Endothelial cell of umbilical vein (primary cell): Measurements from ENCODE around the gene CPNE8. TPM values are rescaled to one million over a fixed set of nuclear protein-coding genes. Genes with fewer than 3 reads are reported as not detected.

Source experiments
- Bru-seq: library from RNA; stranded (reverse); fragments of 400-500 nt; gene quantifications from one replicate; lab custom pipeline; 2021; lab: Mats Ljungman, UMichigan
- BruChase-seq, 2 experiments: library from RNA; stranded (reverse); fragments of 400-500 nt; gene quantifications; one replicate each; lab custom pipeline; 2021; lab: Mats Ljungman, UMichigan
- BruUV-seq: library from RNA; stranded (reverse); fragments of 400-500 nt; replicated peaks from 2 replicates; lab custom pipeline; 2021; lab: Mats Ljungman, UMichigan
- CTCF ChIA-PET: fragments of 300-600, 350-600 bp; sonication (Branson Sonifier 250); formaldehyde crosslinking; loops from one replicate; lab custom pipeline; 2021; ENCODE audit warnings: antibody characterized with exemption, inconsistent platforms; lab: Charles Lee
- POLR2A ChIA-PET: fragments of 300-600, 350-600 bp; sonication (Branson Sonifier 250); formaldehyde crosslinking; loops from one replicate; lab custom pipeline; 2021; ENCODE audit warnings: antibody characterized with exemption, inconsistent platforms; lab: Charles Lee
- DNase-seq: peaks from one replicate; pipeline ENCODE4 v3.0.0-alpha.2; 2011; ENCODE audit warnings: low read depth, low spot score
- FAIRE-seq: peaks from 2 replicates; lab custom pipeline; 2011; peaks lifted over from hg19 to GRCh38; lab: Jason Lieb, UNC
- H2AFZ ChIP-seq: 2 replicates; pipeline ENCODE4 v1.6.0; 2012; ENCODE audit warnings: low read depth, low read length, control low read depth, inconsistent platforms
- H3K27ac ChIP-seq: 2 replicates; pipeline ENCODE4 v1.5.1; 2011; ENCODE audit warnings: low read depth, mild to moderate bottlenecking, control low read depth, low read length, moderate library complexity; ENCODE audit not compliant: insufficient read depth
- H3K27me3 ChIP-seq, 2 experiments: 2 replicates each; pipeline versions ENCODE4 v1.6.0 to v1.6.1; 2011; ENCODE audit warnings: low read length in 2 of 2, mixed read lengths in 1 of 2; ENCODE audit not compliant: control insufficient read depth in 2 of 2, insufficient read depth in 2 of 2
- H3K36me3 ChIP-seq, 2 experiments: 2 replicates in 1 of 2; 3 replicates in 1 of 2; pipeline ENCODE4 v1.5.1; 2011; ENCODE audit warnings: low read length in 2 of 2, mild to moderate bottlenecking in 1 of 2, moderate library complexity in 1 of 2; ENCODE audit not compliant: control insufficient read depth in 2 of 2, insufficient read depth in 2 of 2; ENCODE audit errors: extremely low read depth in 1 of 2
- H3K4me1 ChIP-seq: 3 replicates; pipeline ENCODE4 v1.5.1; 2011; ENCODE audit warnings: mild to moderate bottlenecking, low read length; ENCODE audit not compliant: control insufficient read depth, insufficient read depth; ENCODE audit errors: extremely low read depth
- H3K4me2 ChIP-seq: 2 replicates; pipeline ENCODE4 v1.6.1; 2011; ENCODE audit warnings: low read length, control low read depth, mixed read lengths; ENCODE audit not compliant: insufficient read depth
- H3K4me3 ChIP-seq, 3 experiments: fragments of 200-600 bp in 1 of 3; sonication (generic), shearing (Covaris generic) in 1 of 3; replicated peaks in 1 of 3; 2 replicates each; pipeline ENCODE4 v1.5.1; 2011 to 2016; ENCODE audit warnings: control low read depth in 3 of 3, low read length in 3 of 3, mild to moderate bottlenecking in 2 of 3, inconsistent platforms in 1 of 3, low read depth in 1 of 3, moderate library complexity in 1 of 3; ENCODE audit not compliant: insufficient read depth in 1 of 3
- H3K79me2 ChIP-seq: 2 replicates; pipeline ENCODE4 v1.6.0; 2012; ENCODE audit warnings: low read length, inconsistent platforms; ENCODE audit not compliant: control insufficient read depth, insufficient read depth
- H3K9ac ChIP-seq: replicated peaks from 2 replicates; pipeline ENCODE3; 2011; ENCODE audit warnings: low read length, control low read depth; ENCODE audit not compliant: insufficient read depth; ENCODE audit errors: extremely low read depth
- H3K9me1 ChIP-seq: replicated peaks from 3 replicates; pipeline ENCODE4 v1.6.0; 2011; ENCODE audit warnings: mild to moderate bottlenecking, low read length; ENCODE audit not compliant: control insufficient read depth, insufficient read depth; ENCODE audit errors: extremely low read depth
- H3K9me3 ChIP-seq: replicated peaks from 2 replicates; pipeline ENCODE4 v1.5.1; 2012; ENCODE audit warnings: low read length, inconsistent platforms; ENCODE audit not compliant: control insufficient read depth, insufficient read depth
- H4K20me1 ChIP-seq: replicated peaks from 2 replicates; pipeline ENCODE3; 2011; ENCODE audit warnings: mild to moderate bottlenecking, low read length; ENCODE audit not compliant: control insufficient read depth, insufficient read depth; ENCODE audit errors: extremely low read depth
- FOS ChIP-seq: IDR thresholded peaks from 2 replicates; pipeline ENCODE4 v1.6.1; 2011; ENCODE audit warnings: mild to moderate bottlenecking, low read length, moderate library complexity, borderline replicate concordance; ENCODE audit not compliant: insufficient read depth
- MYC ChIP-seq: IDR thresholded peaks from one replicate; pipeline ENCODE4 v1.6.1; 2011; ENCODE audit warnings: mild to moderate bottlenecking, low read depth, low read length
- POLR2A ChIP-seq: IDR thresholded peaks from 2 replicates; pipeline ENCODE4 v1.6.1; 2012; ENCODE audit warnings: low read depth, mild to moderate bottlenecking, control low read depth, low read length
- POLR2AphosphoS5 ChIP-seq: IDR thresholded peaks from 2 replicates; pipeline ENCODE4 v1.6.1; 2012; ENCODE audit warnings: low read depth, mild to moderate bottlenecking, control low read depth, low read length, moderate library complexity; ENCODE audit not compliant: insufficient read depth
- dilution Hi-C: fragments of 300-500 bp; cut with MboI; formaldehyde crosslinking; loops from one replicate; pipeline ENCODE4 v1.15.0; 2019; ENCODE audit warnings: low sequenced_read_pairs; ENCODE audit not compliant: extremely low pct_ligation_motif_present
- intact Hi-C: fragments of 100-400 bp; cut with micrococcal nuclease; formaldehyde crosslinking; loops from one replicate; pipeline ENCODE4 v1.10.0; 2022
- long read RNA-seq: library from polyadenylated mRNA; stranded (forward); transcript quantifications from one replicate; pipeline ENCODE4 v2.0.0, GENCODE V29; 2021
- polyA minus RNA-seq, 3 experiments: library from RNA; depleted of rRNA, polyadenylated mRNA; stranded (reverse); fragments of >200 nt; gene quantifications; 1 replicate in 1 of 3; 2 replicates in 2 of 3; pipeline ENCODE4 v1.2.3, GENCODE V29; 2011
- polyA plus RNA-seq, 4 experiments: library from polyadenylated mRNA; depleted of rRNA in 3 of 4; stranded (reverse) in 3 of 4; unstranded in 1 of 4; fragments of >200 nt; gene quantifications; 2 replicates each; pipeline versions ENCODE4 v1.2.1 to v1.2.3, GENCODE V29; 2011 to 2012; ENCODE audit warnings: missing spikeins in 1 of 4
- total RNA-seq: library from RNA; stranded (reverse); gene quantifications from 2 replicates; pipeline ENCODE4 v1.2.3, GENCODE V29; 2021
- TF ChIP-seq, protein P1 (sequence below), 2 donors: IDR thresholded peaks; 1 replicate in 1 of 2; 2 replicates in 1 of 2; pipeline ENCODE4 v1.5.1; 2011; ENCODE audit warnings: low read length in 2 of 2, mild to moderate bottlenecking in 2 of 2, moderate library complexity in 2 of 2, control low read depth in 1 of 2, inconsistent platforms in 1 of 2, low read depth in 1 of 2; ENCODE audit not compliant: insufficient read depth in 1 of 2; ENCODE audit errors: extremely low read depth in 1 of 2

Gene CPNE8
- total RNA-seq: 12.5 and 13.7 TPM in 2 replicates
- 3.2 and 4.4 TPM in 2 replicates for polyA plus RNA-seq
- polyA plus RNA-seq (2011; cell fraction: cytosol; rRNA removed): 2.8 and 3.0 TPM in 2 replicates
- 13.5 and 17.5 TPM in 2 replicates for polyA plus RNA-seq (2011; cell fraction: nucleus; rRNA removed)
- polyA plus RNA-seq (2012): 12.0 and 12.8 TPM in 2 replicates
- polyA minus RNA-seq: 5.4 and 11.9 TPM in 2 replicates
- polyA minus RNA-seq (2011; cell fraction: cytosol; rRNA and poly(A)+ RNA removed): 16.4 TPM
- 22.8 and 33.2 TPM in 2 replicates for polyA minus RNA-seq (2011; cell fraction: nucleus; rRNA and poly(A)+ RNA removed)
- Bru-seq, nascent RNA: percentile 76 among the genes with signal in this experiment
- BruChase-seq, experiment 1, labeled RNA remaining after a 6-hour chase: percentile 54 among the genes with signal in this experiment
- BruChase-seq, experiment 2, labeled RNA remaining after a 2-hour chase: percentile 59 among the genes with signal in this experiment
- long read RNA-seq, transcript CPNE8-201 (20 exons, 3,489 nt): major isoform, 7 of 9 reads
- long read RNA-seq, partial matches to known transcripts: 0 of 9 reads
- long read RNA-seq, other reads (novel, unspliced or antisense): 2 of 9 reads

DNA sequence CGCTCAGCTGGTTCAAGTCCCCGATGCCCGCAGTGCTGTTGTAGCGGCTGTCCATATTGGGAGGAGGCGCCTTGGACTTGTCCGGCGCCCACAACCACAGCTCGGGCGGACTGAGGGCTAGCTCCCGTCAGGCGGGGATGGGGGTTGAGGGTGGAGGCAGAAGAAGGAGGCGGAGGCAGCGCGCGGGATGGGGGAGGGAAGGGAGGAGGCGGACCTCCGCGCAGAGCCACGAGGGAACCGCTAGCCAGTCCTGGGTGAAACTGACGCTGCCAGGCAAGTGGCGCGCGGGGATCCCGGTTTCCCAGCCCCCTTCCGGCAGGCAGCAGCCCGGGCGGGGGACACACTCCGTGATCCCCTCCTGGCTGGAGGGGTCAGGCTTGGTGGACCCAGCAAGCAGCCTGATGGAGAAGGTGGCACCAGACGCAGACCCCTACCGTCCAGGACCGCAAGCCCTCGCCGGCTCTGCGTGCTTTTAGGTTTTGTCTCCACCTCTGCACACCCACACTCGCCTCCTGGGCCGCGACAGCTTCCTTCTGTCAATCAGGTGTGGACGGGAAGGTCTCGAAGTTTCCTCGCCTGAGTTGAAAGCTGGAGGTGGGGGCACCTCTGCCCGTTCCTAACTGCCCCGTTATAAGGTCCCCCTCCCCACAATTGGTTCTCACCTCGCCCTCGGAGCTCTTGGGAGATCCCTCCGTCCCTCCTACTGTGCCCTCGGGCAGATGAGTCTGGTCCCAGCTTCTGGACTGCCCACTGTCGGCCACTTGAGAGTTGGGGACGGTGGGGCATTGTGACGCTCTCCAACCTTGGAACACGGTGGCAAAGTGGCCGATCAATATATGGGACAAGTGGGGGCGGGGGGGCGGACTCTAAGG lies at the start of gene CPNE8:
Gene CPNE8 (minus strand): TSS at position 112 of the 872 bp plus-strand sequence. CDS start 57 bp downstream, at position 55.
- H4K20me1 ChIP-seq: no peaks in the 10 kb centered on the region
- H3K4me3 ChIP-seq: peak within 1 kb of the TSS; percentile 64 to 76 (median 70)
- peak within 1 kb of the TSS; percentile 82 for H3K4me2 ChIP-seq
- H2AFZ ChIP-seq: peak within 1 kb of the TSS; percentile 80
- no peaks in the 10 kb centered on the region for H3K9me3 ChIP-seq
- no peaks in the 10 kb centered on the region for H3K27me3 ChIP-seq
- H3K9ac ChIP-seq: peak within 1 kb of the TSS; percentile 84
- TF ChIP-seq POLR2A (peak; percentile 49), POLR2AphosphoS5 (peak; percentile 13), FOS (no peak), MYC (peak; percentile 26)
- TF ChIP-seq, protein P1, sequence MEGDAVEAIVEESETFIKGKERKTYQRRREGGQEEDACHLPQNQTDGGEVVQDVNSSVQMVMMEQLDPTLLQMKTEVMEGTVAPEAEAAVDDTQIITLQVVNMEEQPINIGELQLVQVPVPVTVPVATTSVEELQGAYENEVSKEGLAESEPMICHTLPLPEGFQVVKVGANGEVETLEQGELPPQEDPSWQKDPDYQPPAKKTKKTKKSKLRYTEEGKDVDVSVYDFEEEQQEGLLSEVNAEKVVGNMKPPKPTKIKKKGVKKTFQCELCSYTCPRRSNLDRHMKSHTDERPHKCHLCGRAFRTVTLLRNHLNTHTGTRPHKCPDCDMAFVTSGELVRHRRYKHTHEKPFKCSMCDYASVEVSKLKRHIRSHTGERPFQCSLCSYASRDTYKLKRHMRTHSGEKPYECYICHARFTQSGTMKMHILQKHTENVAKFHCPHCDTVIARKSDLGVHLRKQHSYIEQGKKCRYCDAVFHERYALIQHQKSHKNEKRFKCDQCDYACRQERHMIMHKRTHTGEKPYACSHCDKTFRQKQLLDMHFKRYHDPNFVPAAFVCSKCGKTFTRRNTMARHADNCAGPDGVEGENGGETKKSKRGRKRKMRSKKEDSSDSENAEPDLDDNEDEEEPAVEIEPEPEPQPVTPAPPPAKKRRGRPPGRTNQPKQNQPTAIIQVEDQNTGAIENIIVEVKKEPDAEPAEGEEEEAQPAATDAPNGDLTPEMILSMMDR (IDR thresholded peaks at IDR 0.05; ENCODE audit: extremely low read depth in 1 of 2, insufficient read depth in 1 of 2, low read depth in 1 of 2, low read length in 2 of 2): no peak
- ChIA-PET POLR2A (interaction anchor here (0.7 kb wide), 1 partner anchor 23 kb away, joined by 3 read pairs; no protein-coding TSS in a partner anchor), CTCF (interaction anchor here (0.6 to 4.3 kb wide), 33 partner anchors 9 to 1201 kb away, joined by 3 to 63 read pairs (median 4); no protein-coding TSS in a partner anchor)
- dilution Hi-C loops (no loop called here), intact Hi-C loops (loop anchor here (1.0 to 5.0 kb wide), 6 partner anchors 169 to 588 kb away; partner anchors contain the start of genes ALG10B and KIF21A)
- H3K4me1 ChIP-seq: peaks cover 19% of the 10 kb centered on the region
- peak; percentile 21 for FAIRE-seq
- H3K27ac ChIP-seq: peak within 1 kb of the TSS; percentile 78
- H3K36me3 ChIP-seq: no peaks in the 10 kb centered on the region
- DNase-seq: peak; percentile 79
- H3K79me2 ChIP-seq: no peaks in the 10 kb centered on the region
- BruUV-seq: no TSS peak
- no peaks in the 10 kb centered on the region for H3K9me1 ChIP-seq
